Measurements from ENCODE around the gene NR2C2. TPM values are rescaled to one million over a fixed set of nuclear protein-coding genes. Genes with fewer than 3 reads are reported as not detected.
A peak's percentile ranks its signal among the peaks of the same experiment; 100 is the strongest.

The NR2C2 gene
- total RNA-seq, 3 donors from 2014 or later, result 36.5 to 39.0 (median 38.8) TPM

DNA sequence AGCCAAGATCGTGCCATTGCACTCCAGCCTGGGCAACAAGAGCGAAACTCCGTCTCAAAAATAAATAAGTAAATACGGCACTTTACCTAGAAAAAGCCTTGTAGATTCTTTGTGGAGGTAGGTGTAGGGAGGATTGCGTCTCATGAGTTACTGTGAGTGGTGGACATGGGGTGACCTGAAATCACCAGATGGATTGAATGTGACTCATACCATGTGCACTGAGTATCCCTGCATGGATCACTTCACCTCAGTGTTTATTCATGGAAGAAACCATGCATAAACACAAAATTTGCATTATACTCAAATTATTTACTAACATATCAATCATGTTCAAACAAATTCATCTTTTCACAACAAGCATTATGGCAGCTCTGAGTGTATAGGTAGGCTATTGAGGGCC is 61.8 kb downstream of the NR2C2 start:
- Mint-ChIP-seq H3K4me3 (no peak overlapping the region), H3K36me3 (ENCODE audit: insufficient read depth) (peaks cover 39% of the 10 kb centered on the region), H3K4me1 (ENCODE audit: low read depth) (no peaks in the 10 kb centered on the region), H3K27me3 (ENCODE audit: low read depth) (no peaks in the 10 kb centered on the region), H3K9me3 (no peaks in the 10 kb centered on the region)
- ATAC-seq (no peak), DNase-seq (no peak)

DNA sequence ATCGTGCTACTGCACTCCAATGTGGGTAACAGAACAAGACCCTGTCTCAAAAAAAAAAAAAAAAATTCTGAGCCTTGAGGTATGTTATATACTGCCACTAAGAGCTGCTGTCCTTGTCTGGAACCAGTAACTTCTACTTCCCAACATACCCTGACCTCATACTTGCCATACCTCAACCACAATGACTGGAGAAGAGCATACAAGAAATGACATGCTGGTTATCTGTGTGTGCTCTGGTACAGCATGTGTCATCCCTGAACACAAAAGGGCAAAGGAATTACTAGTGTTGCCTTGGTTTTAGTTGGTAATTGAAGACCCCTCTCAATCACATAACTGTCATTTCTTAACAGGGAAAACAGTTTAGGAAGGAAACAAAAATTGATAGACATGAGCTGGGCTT is 63.3 kb downstream of the NR2C2 start:
- peaks cover 42% of the 10 kb centered on the region for H3K36me3 Mint-ChIP-seq (ENCODE audit: insufficient read depth)
- ATAC-seq (peak in 1 of 2 donors; percentile 41), DNase-seq (no peak)
- H3K27me3 Mint-ChIP-seq (ENCODE audit: low read depth), result no peaks in the 10 kb centered on the region
- no peaks in the 10 kb centered on the region for H3K9me3 Mint-ChIP-seq
- H3K4me1 Mint-ChIP-seq (ENCODE audit: low read depth), result no peaks in the 10 kb centered on the region
- H3K4me3 Mint-ChIP-seq, result no peak overlapping the region

DNA sequence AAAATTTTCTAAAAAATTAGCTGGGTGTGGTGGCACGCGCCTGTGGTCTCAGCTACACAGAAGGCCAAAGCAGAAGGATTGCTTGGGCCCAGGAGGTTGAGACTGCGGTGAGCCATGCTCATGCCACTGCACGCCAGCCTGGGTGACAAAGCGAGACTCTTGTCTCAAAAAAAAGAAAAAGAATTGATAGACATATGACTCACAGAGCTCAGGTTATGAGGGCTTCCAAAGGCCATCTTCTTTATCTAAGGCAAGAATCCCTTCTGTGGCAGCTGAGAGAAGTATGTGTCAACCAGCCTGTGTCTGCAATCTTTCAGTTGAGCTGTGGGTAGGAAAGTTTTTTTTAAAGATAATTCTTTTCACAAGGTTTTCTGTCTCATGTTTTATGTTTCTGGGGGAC is 63.8 kb downstream of the NR2C2 start:
- DNase-seq (no peak), ATAC-seq (peak; percentile 46 to 48)
- Mint-ChIP-seq H3K4me1 (ENCODE audit: low read depth) (no peaks in the 10 kb centered on the region), H3K27me3 (ENCODE audit: low read depth) (no peaks in the 10 kb centered on the region), H3K9me3 (no peaks in the 10 kb centered on the region), H3K4me3 (no peak overlapping the region), H3K36me3 (ENCODE audit: insufficient read depth) (peaks cover 45% of the 10 kb centered on the region)

GRCh38 chr3:15014606-15015328 is 67.4 kb downstream of the NR2C2 start:
- DNase-seq (no peak), ATAC-seq (no peak)
- no peaks in the 10 kb centered on the region for H3K4me1 Mint-ChIP-seq (ENCODE audit: low read depth)
- no peak overlapping the region for H3K4me3 Mint-ChIP-seq
- H3K9me3 Mint-ChIP-seq, result no peaks in the 10 kb centered on the region
- H3K36me3 Mint-ChIP-seq (ENCODE audit: insufficient read depth), result peaks cover 56% of the 10 kb centered on the region
- no peaks in the 10 kb centered on the region for H3K27me3 Mint-ChIP-seq (ENCODE audit: low read depth)

- Mint-ChIP-seq H3K4me3 (no peak overlapping the region), H3K9me3 (no peaks in the 10 kb centered on the region), H3K4me1 (ENCODE audit: low read depth) (no peaks in the 10 kb centered on the region), H3K36me3 (ENCODE audit: insufficient read depth) (peaks cover 52% of the 10 kb centered on the region), H3K27me3 (ENCODE audit: low read depth) (no peaks in the 10 kb centered on the region)
- ATAC-seq, result no peak
- DNase-seq, result no peak
Measured at GRCh38 chr3:15015456-15015855, 68.1 kb downstream of the NR2C2 start.

DNA sequence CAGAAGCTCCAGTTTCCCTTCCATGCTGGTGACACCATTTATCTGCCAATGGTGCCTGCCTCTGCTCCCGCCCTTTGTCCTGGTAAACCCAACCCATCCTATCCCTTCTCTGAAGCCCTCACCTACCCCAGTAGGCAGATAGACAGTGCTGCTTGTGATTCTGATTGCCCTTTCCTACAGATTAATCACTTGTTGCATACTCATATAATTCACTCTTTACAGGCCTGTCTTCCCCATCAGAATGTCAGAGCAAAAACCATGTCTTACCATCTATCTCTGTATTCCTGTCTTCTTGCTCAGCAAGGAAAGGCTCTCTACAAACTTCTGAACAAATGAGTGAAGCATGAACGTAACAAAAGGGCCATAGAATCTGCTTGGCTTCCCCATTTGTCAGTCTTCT is 69.8 kb downstream of the NR2C2 start:
- no peak overlapping the region for H3K4me3 Mint-ChIP-seq
- no peaks in the 10 kb centered on the region for H3K27me3 Mint-ChIP-seq (ENCODE audit: low read depth)

DNA sequence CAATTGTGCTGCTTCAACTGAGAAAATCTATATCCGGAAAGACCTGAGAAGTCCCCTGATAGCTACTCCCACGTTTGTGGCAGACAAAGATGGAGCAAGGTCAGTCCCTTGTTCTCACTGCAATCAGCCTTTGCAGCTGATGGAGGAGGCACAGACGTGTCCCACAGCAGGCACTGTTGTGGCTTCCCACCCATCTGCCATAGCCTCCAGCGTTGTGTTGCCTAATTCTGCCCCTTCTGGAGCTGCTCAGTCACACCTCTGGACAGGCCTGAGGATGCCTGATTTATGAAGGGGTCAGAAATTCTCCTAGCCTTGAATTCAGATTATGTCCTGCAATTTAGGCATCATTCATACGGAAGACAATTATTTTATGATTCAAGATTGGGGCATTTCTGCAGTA is 75.9 kb downstream of the NR2C2 start:
- no peaks in the 10 kb centered on the region for H3K27me3 Mint-ChIP-seq (ENCODE audit: low read depth)
- no peak for DNase-seq
- H3K4me1 Mint-ChIP-seq (ENCODE audit: low read depth), result no peaks in the 10 kb centered on the region
- no peak for ATAC-seq
- no peaks in the 10 kb centered on the region for H3K9me3 Mint-ChIP-seq
- H3K36me3 Mint-ChIP-seq (ENCODE audit: insufficient read depth), result peaks cover 42% of the 10 kb centered on the region
- H3K4me3 Mint-ChIP-seq, result no peak overlapping the region

More for the DNA sequence above, 69.8 kb downstream of the NR2C2 start:
- H3K36me3 Mint-ChIP-seq (ENCODE audit: insufficient read depth), result peaks cover 49% of the 10 kb centered on the region
- DNase-seq (no peak), ATAC-seq (no peak)
- H3K9me3 Mint-ChIP-seq, result no peaks in the 10 kb centered on the region
- H3K4me1 Mint-ChIP-seq (ENCODE audit: low read depth), result no peaks in the 10 kb centered on the region

- H3K4me1 Mint-ChIP-seq (ENCODE audit: low read depth), result no peaks in the 10 kb centered on the region
- DNase-seq (no peak), ATAC-seq (no peak)
- H3K4me3 Mint-ChIP-seq, result no peak overlapping the region
- H3K9me3 Mint-ChIP-seq, result no peaks in the 10 kb centered on the region
- H3K36me3 Mint-ChIP-seq (ENCODE audit: insufficient read depth), result peaks cover 45% of the 10 kb centered on the region
- no peaks in the 10 kb centered on the region for H3K27me3 Mint-ChIP-seq (ENCODE audit: low read depth)
Measured at GRCh38 chr3:15023719-15024118, 76.3 kb downstream of the NR2C2 start.

DNA sequence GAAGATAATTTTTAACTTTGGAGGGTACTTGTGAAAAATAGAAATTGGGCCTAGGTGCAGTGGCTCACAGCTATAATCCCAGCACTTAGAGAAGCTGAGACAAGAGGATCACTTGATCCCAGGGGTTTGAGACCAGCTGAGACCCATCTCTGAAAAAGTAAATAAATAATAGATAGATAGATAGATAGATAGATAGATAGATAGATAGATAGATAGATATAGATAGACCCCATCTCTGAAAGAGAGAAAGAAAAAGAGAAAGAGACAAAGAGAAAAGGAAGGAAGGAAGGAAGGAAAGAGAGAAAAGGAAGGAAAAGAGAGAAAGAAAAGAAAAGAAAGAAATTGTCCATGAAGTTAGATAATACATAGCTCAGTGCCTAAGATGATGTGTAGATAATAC is 82.2 kb downstream of the NR2C2 start:
- H3K36me3 Mint-ChIP-seq (ENCODE audit: insufficient read depth), result peaks cover 40% of the 10 kb centered on the region

DNA sequence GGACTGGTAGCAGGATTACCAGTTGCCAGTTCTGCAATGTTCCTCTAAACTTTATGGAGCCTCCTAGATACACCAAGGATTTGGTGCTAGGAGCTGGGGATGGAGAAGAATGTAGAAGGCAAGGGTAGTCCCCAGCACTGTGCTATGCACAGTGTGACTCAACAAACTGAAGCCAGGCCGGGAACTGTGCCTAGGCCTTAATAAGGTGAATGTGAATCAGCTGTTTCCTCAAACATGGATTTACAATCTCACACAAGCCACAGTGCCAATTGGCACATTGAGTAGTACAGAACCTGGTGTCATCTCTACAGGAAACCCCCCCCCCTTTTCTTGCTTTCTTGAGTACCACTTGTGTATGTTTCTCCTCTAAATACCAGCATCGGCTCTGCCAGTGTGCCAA is 85.3 kb downstream of the NR2C2 start:
- Mint-ChIP-seq H3K36me3 (ENCODE audit: insufficient read depth) (peaks cover 30% of the 10 kb centered on the region), H3K9me3 (no peaks in the 10 kb centered on the region), H3K4me1 (ENCODE audit: low read depth) (no peaks in the 10 kb centered on the region), H3K27me3 (ENCODE audit: low read depth) (no peaks in the 10 kb centered on the region), H3K4me3 (no peak overlapping the region)
- DNase-seq, result no peak
- ATAC-seq, result no peak

More for the DNA sequence above, 82.2 kb downstream of the NR2C2 start:
- Mint-ChIP-seq H3K27me3 (ENCODE audit: low read depth) (no peaks in the 10 kb centered on the region), H3K9me3 (no peaks in the 10 kb centered on the region), H3K4me1 (ENCODE audit: low read depth) (no peaks in the 10 kb centered on the region), H3K4me3 (no peak overlapping the region)
- ATAC-seq (no peak), DNase-seq (no peak)

DNA sequence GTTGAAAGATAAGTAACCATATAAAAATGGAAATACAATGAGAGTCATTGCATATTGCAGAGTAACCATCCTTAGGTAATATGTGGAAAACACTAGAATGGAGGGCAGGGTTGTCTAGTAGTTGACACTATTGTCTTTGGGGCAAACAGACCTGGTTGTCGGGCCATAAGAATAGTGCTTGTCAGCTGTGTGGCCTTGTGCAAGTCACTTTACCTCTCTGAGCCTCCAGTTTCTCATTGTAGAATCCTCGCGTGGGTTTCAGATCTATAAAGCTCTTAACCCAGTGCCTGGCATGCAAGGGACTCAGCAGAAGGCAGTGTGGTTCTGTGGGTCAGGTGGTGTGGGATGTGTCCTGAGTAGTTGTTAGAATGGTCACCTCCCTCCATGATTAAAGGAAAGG is 85.7 kb downstream of the NR2C2 start:
- Mint-ChIP-seq H3K9me3 (no peaks in the 10 kb centered on the region), H3K4me3 (no peak overlapping the region), H3K4me1 (ENCODE audit: low read depth) (no peaks in the 10 kb centered on the region), H3K36me3 (ENCODE audit: insufficient read depth) (peaks cover 31% of the 10 kb centered on the region), H3K27me3 (ENCODE audit: low read depth) (no peaks in the 10 kb centered on the region)
- DNase-seq (no peak), ATAC-seq (no peak)

DNA sequence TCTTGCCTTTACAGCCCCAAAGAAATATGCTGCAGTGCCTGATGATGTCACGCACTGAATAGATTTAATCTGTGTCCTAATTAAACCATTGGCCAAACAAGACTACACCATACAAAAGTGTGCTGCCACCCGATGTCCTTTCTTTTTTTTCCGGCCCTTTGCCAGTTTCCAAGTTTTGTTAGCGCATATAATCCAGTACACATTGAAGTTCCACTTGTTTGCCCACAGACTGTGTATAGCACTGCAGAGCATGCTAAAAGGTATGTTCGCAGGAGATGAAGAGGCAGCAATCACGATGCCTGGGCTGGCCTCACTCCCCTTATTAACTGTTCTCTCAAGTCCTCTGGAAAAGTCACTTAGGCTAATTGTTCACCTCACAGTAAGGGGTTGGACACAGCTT is 90.9 kb downstream of the NR2C2 start:
- no peak for ATAC-seq
- no peak for DNase-seq
- Mint-ChIP-seq H3K9me3 (no peaks in the 10 kb centered on the region), H3K4me1 (ENCODE audit: low read depth) (peaks cover 4% of the 10 kb centered on the region), H3K36me3 (ENCODE audit: insufficient read depth) (peaks cover 30% of the 10 kb centered on the region), H3K27me3 (ENCODE audit: low read depth) (no peaks in the 10 kb centered on the region), H3K4me3 (no peak overlapping the region)

- ATAC-seq (no peak), DNase-seq (no peak)
- H3K27me3 Mint-ChIP-seq (ENCODE audit: low read depth), result no peaks in the 10 kb centered on the region
- peaks cover 38% of the 10 kb centered on the region for H3K36me3 Mint-ChIP-seq (ENCODE audit: insufficient read depth)
- peaks cover 20% of the 10 kb centered on the region for H3K4me1 Mint-ChIP-seq (ENCODE audit: low read depth)
- H3K4me3 Mint-ChIP-seq, result no peak overlapping the region
- no peaks in the 10 kb centered on the region for H3K9me3 Mint-ChIP-seq
Measured at GRCh38 chr3:15040844-15041243, 93.5 kb downstream of the NR2C2 start.

DNA sequence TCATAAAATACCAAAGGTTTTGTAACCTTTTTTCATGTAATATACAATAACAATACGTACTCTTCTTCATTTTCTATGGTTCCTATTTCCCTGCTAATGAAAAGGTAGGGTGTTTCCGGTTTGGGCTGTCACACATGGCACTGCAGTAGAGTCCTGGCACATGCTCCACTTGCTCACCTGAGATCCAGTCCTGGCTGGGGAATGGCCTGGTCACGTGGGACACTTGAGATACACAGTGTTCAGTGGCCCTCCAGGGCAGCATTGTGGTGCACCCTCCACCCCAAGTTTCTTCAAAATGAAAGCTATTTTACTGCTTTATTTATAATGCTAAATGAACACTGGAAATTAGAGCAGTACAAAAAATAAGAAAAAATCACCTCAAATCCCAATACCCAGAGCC is 94.6 kb downstream of the NR2C2 start:
- H3K36me3 Mint-ChIP-seq (ENCODE audit: insufficient read depth), result peaks cover 46% of the 10 kb centered on the region
- ATAC-seq, result no peak
- H3K4me1 Mint-ChIP-seq (ENCODE audit: low read depth), result peaks cover 20% of the 10 kb centered on the region
- H3K9me3 Mint-ChIP-seq, result no peaks in the 10 kb centered on the region
- no peak overlapping the region for H3K4me3 Mint-ChIP-seq
- no peaks in the 10 kb centered on the region for H3K27me3 Mint-ChIP-seq (ENCODE audit: low read depth)
- no peak for DNase-seq

DNA sequence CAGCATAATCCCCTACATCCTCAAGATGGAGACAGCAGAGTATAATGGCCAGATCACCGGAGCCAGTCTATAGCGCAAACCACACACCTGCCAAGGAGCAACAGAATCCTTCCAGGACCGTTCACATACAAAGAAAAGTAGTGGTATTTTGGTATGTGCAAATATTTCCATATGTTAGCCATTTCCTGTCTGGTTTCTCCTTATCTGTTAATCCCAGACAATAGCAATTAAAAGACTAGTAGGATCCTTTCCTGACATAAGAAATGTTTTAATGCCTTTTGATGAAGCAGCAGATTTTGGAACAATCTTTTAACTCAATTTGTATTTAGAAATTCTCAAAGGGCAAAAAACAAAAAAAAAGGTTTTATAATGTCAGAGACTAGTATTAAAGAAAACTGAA is 95.6 kb downstream of the NR2C2 start:
- Mint-ChIP-seq H3K9me3 (no peaks in the 10 kb centered on the region), H3K4me1 (ENCODE audit: low read depth) (peaks cover 20% of the 10 kb centered on the region), H3K27me3 (ENCODE audit: low read depth) (no peaks in the 10 kb centered on the region), H3K4me3 (no peak overlapping the region), H3K36me3 (ENCODE audit: insufficient read depth) (peaks cover 46% of the 10 kb centered on the region)
- no peak for ATAC-seq
- DNase-seq, result no peak

Measured in activated T-cell treated with anti-CD3 and anti-CD28 coated beads, Interleukin-2, amount 50 U/mL, for 4 hours (primary cell).